NCI-H2171 treated with DMSO at 0.1 percent for 48 hours (cell line): ENCODE results near the gene SPATA9.

Experiments
- DNase-seq: peaks from one replicate; lab custom pipeline; 2025; lab: John Stamatoyannopoulos, UW

Gene SPATA9

GRCh38 chr5:95619514-95620029 lies 63.2 kb downstream of the SPATA9 start:
- DNase-seq: no peak

GRCh38 chr5:95619096-95619495 lies 63.7 kb downstream of the SPATA9 start:
- no peak for DNase-seq

GRCh38 chr5:95617057-95617456 lies 65.7 kb downstream of the SPATA9 start:
- DNase-seq: no peak

GRCh38 chr5:95615164-95615467 lies 67.7 kb downstream of the SPATA9 start:
- DNase-seq: no peak

- no peak for DNase-seq
Observed at GRCh38 chr5:95613514-95613913, 69.3 kb downstream of the SPATA9 start.

- DNase-seq: no peak
Observed at GRCh38 chr5:95611396-95611795, 71.4 kb downstream of the SPATA9 start.

GRCh38 chr5:95610546-95610945 lies 72.2 kb downstream of the SPATA9 start:
- DNase-seq: no peak

GRCh38 chr5:95609711-95610110 lies 73.1 kb downstream of the SPATA9 start:
- peak; percentile 1 for DNase-seq
